NOMO-1 (cell line): ENCODE data around the gene MYH11.
"Not testable (repeated sequence)": the region's sequence is repeated elsewhere in the genome, so short reads cannot be mapped to it uniquely, and the experiment has no call there.

ENCODE experiments used
- DNase-seq, 2 experiments: peaks; one replicate each; lab custom pipeline; 2025; ENCODE audit not compliant: unreplicated experiment in 2 of 2; lab: John Stamatoyannopoulos, UW

The MYH11 gene

DNA sequence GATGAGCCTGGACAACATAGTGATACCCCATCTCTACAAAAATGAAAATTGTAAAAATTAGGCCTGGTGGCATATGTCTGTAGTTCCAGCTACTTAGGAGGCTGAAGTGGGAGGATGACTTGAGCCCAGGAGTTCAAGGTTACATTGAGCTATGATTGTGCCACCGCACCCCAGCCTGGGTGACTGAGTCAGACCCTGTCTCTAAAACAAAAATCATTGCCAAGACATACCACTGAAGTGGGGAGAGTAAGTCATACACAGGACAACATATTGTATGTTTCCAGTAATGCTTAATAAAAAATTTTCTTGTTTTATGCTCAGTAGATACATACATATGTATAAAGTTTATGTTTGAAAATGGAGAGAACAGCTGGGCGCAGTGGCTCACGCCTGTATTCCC lies 167.5 kb downstream of the MYH11 start:
- DNase-seq: no peak

DNA sequence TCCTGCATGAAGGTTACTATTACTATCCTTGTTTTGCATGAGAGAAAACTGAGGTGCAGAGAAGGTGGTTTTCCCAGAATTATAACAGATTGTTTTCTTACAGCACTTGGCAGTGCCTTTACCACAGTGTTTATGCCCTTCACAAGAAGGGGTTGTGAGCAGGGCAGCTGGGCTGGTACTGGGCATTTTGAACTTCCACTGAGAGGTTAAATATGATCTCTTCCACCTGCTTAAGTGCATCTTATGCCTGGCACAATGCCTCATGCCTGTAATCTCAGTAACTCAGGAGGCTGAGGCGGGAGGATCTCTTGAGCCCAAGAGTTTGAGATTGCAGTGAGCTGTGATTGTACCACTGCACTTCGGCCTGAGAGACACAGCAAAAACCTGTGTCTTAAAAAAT lies 170.5 kb downstream of the MYH11 start:
- DNase-seq: no peak

DNA sequence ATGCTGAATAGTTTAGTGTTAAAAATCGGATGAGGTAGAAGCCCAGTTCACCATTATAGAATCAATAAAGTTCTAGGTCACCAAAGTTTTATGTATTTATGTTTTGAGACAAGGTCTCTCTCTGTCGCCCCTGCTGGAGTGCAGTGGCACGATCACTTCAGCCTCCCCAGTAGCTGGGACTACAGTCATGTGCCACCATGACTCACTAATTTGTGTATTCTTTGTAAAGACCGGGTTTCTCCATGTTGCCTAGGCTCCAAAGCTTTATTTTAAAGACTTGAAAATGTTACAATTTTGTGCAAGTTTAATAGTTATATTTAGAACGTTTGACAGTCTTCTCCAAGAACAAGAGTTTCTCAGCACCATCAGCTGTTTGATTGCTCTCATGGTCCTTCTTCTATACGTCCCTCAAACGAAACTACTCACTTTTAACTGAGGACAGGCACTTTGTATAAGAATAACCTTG lies 174.7 kb downstream of the MYH11 start:
- DNase-seq: peak; percentile 12 to 66

DNA sequence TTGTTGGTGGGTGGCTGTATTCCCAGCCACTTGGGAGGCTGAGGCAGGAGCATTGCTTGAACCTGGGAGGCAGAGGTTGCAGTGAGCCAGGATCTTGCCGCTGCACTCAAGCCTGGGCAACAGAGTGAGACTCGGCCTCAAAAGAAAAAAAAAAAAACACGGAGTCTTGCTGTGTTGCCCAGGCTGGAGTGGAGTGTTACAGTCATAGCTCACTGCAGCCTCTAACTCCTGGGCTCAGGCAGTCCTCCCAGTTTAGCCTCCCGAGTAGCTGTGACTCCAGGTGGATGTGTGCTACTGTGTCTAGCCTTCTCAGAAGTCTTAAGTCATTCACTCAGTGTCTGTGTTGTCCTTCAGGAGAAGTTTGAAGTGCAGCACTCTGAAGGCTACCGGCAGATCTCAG lies 179.4 kb downstream of the MYH11 start:
- no peak for DNase-seq

GRCh38 chr16:15676506-15676905 lies 180.3 kb downstream of the MYH11 start:
- no peak for DNase-seq

GRCh38 chr16:15674571-15674970 lies 182.3 kb downstream of the MYH11 start:
- no peak for DNase-seq

GRCh38 chr16:15672514-15673167 lies 184.2 kb downstream of the MYH11 start:
- peak; percentile 98 to 99 for DNase-seq

DNA sequence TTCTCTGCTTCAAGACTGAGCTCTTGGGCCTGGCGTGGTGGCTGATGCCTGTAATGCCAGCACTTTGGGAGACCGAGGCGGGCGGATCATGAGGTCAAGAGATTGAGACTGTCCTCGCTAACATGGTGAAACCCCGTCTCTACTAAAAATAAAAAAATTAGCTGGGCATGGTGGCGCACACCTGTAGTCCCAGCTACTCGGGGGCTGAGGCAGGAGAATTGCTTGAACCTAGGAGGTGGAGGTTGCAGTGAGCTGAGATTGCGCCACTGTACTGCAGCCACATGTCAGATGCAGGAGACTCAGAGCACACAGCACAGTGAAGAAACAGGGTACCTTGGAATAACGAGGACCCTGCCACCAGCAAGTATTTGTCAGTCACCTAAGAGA lies 184.7 kb downstream of the MYH11 start:
- not testable (repeated sequence) for DNase-seq

GRCh38 chr16:15671530-15672117 lies 185.2 kb downstream of the MYH11 start:
- no peak for DNase-seq

DNA sequence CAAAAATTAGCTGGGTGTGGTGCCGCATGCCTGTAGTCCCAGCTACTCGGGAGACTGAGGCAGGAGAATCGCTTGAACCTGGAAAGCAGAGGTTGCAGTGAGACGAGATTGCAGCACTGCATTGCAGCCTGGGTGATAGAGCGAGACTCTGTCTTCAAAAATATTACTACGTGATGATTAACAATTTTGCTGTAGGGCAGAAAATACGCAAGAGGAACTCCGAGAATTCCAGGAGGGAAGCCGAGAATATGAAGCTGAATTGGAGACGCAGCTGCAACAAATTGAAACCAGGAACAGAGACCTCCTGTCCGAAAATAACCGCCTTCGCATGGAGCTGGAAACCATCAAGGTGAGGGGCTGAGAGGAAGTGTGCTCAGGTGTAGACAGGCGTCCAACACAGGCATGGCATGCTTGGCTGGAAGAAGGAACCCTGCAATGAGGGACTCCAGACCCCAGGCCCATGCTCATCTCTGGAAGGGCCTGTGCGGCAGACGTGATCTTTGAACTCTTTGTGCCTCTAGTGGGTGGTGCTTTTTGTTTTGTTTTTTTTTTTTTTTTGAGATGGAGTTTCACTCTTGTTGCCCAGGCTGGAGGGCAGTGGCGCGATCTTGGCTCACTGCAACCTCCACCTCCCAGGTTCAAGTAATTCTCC lies 189.6 kb downstream of the MYH11 start:
- DNase-seq: no peak

DNA sequence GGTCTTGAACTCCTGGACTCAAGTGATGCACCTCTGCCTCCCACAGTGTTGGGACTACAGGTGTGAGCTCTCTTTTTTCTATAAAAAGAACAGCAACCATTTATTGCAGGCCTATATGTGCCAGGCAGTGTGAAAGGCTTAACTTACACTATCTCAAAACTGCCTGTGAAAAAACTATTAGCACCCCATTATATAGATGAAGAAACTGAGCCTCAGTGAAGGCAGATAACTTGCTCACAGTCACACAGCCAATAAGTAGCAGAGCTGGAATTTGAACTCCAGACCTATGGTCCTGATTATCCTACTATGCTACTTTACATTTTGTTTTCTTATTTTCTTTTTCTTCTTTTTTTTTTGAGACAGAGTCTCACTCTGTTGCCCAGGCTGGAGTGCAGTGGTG lies 191.7 kb downstream of the MYH11 start:
- no peak for DNase-seq

DNA sequence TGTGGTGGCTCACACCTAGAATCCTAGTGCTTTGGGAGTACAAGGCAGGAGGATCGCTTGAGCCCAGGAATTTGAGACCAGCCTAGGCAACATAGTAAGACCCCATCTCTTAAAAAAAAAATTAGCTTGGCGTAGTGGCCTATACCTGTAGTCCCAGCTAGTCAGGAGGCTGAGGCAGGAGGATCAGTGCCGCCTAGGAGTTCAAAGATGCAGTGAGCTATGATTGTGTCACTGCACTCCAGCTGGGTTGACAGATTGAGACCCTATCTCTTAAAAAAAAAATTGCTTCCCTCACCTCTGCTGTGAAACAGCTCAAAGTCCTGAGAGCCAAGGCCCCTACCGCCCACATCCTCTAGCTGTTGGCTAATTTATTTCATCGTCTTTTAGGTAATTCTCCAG lies 196.6 kb downstream of the MYH11 start:
- DNase-seq: no peak

DNA sequence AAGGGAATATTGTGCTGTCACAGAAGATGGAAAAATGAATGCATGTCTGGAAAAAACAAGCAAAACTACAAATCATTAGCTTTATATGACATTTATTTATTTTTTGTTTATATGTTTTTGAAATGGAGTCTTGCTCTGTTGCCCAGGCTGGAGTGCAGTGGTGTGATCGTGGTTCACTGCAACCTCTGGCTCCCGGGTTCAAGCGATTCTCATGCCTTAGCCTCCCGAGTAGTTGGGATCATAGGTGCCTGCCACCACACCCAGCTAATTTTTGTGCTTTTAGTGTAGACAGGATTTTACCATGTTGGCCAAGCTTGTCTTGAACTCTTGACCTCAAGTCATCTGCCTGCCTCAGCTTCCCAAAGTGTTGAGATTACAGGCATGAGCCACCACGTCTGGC lies 198.3 kb downstream of the MYH11 start:
- no peak for DNase-seq

DNA sequence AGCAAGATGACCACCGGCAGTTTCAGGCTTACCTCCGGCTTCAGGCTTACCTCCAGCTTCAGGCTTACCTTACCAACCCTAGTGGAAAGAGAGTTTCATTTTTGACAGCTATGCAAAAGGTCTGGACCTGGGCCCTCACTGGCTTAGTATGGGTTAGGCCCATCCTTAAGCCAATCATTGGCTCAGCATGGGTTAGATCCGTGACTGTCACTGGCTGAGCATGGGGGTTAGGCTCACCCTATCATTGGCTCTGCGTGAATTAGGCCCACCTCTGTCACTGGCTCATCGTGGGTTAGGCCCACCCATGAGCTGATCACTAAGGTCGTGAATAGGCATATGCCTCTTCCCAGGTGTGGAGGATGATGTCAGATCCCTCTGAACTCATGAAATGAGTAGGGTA lies 198.7 kb downstream of the MYH11 start:
- DNase-seq: no peak

DNA sequence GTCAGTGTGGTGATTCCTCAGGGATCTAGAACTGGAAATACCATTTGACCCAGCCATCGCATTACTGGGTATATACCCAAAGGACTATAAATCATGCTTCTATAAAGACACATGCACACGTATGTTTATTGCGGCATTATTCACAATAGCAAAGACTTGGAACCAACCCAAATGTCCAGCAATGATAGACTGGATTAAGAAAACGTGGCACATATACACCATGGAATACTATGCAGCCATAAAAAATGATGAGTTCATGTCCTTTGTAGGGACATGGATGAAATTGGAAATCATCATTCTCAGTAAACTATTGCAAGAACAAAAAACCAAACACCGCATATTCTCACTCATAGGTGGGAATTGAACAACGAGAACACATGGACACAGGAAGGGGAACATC lies 201.3 kb downstream of the MYH11 start:
- not testable (repeated sequence) for DNase-seq

- DNase-seq: no peak
These were observed 202.2 kb downstream of the MYH11 start for GRCh38 chr16:15654591-15654990.

DNA sequence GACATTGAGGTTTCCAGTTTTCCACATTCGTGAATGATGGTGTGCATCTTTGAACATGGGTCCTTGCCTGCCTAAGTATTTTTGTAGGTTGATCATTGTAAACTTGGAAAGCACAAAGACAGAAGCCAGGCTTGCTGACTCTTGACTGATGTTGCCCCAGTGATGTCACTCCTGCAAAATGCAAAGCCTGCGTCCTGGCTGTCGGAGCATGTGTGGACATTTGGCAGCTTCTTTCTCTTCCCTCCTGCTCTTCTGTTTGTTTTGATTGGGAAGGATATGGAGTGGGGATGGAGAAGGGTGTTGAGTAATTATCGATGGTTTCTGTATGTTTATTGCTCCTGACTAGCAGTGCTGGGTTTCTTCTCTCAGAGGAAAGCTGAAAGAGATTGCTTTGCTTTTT lies 203.6 kb downstream of the MYH11 start:
- DNase-seq: no peak
